GM10248 (cell line): ENCODE results near the gene SLCO4C1.

Experiments
- CTCF ChIA-PET: fragments of 300-600 bp; sonication (Branson Sonifier 250); formaldehyde crosslinking; extraction: SDS; loops from one replicate; lab custom pipeline; 2021; ENCODE audit warnings: antibody characterized with exemption; lab: Yijun Ruan, JAX
- POLR2A ChIA-PET: fragments of 350-650 bp; sonication (Branson Sonifier 250); formaldehyde crosslinking; extraction: SDS; loops from one replicate; lab custom pipeline; 2020; ENCODE audit warnings: antibody characterized with exemption; lab: Yijun Ruan, JAX
- DNase-seq: peaks from one replicate; pipeline ENCODE4 v3.0.0; 2012; ENCODE audit errors: extremely low spot score
- CTCF ChIP-seq: IDR thresholded peaks from 2 replicates; pipeline ENCODE4 v1.5.1; 2012; ENCODE audit warnings: mild to moderate bottlenecking, low read depth; ENCODE audit errors: extremely low read depth, missing control alignments, control extremely low read depth

Gene SLCO4C1

DNA sequence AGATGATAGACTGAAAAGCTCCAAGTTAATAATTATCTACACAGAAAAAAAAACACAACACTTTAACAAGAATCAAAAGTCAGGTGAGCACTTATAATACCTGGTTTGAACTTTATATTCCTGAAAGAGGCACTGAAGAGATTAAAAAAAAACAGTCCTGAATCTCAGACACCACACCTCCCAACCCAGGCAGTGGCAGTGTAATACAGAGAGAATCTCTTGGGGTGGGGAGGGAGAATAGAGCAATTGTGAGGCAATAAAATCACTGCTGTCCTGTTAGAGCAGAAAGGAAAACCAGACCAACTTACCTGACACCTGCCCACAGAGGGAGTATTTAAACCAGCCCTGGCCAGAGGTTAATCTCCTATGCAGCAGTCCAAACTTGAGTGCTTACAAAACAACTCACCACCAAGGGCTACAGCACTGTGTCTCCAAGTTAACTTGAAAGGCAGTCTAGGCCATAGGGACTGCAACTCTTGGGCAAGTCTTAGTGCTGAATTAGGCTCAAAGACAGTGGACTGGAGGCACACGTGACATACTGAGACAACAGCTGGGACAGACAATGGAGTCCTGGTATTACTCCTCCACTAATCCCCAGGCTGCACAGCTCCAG lies 54.2 kb downstream of the SLCO4C1 start:
- ChIA-PET CTCF (interaction anchor here (1.5 to 2.8 kb wide), 2 partner anchors 10 to 35 kb away, joined by 3 to 8 read pairs; no protein-coding TSS in a partner anchor), POLR2A (no interaction called here)
- DNase-seq = no peak
- no peak for TF ChIP-seq CTCF

DNA sequence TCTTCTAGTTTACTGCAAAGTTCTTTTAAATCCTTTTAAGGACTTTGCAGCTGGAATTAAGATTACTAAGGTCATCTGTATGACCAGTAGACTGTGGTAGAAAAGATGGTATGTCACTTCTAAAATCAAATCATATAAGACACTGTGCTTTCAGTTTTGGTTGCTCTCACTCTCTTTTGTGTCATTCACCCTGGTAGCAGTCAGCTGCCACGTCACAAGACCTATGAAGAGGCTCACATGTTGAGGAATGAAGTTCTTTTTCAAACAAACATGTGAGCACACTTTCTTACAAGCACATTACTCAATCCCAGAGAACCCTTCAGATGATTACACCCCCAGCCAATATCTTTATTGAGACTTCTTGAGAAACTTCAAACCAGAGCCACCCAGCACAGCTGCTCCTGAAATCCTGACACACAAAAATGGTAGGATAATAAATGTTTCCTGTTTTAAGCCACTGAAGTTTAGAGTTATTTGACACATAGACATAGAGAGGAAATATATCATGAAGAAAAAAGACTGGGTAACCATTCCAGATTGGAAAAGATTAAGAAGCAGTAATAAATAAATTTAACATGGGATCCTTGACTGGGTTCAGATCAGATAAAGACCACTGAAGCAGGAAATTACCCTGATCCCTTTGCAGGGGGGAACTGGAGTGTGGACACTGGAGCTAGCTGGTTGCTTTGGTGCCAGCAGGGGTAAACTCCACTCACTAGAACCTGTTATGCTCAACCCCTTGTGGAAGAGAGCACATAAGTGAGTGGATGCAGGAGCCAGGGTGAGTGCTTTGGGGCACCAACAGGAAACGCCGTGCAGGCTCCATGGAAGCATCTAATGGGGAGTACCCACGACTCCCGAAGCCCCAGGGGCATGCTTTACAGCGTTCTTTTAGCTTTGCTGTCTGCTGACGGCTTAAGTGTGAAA lies 64.1 kb downstream of the SLCO4C1 start:
- DNase-seq = peak; percentile 20
- CTCF ChIA-PET = interaction anchor here (0.8 to 1.1 kb wide), 3 partner anchors 9 to 501 kb away, joined by 3 read pairs; no protein-coding TSS in a partner anchor

GRCh38 chr5:102229685-102230084 lies 66.4 kb downstream of the SLCO4C1 start:
- no peak for TF ChIP-seq CTCF
- no peak for DNase-seq
- POLR2A ChIA-PET = no interaction called here
- CTCF ChIA-PET = interaction anchor here (1.4 kb wide), 1 partner anchor 17 kb away, joined by 3 read pairs; no protein-coding TSS in a partner anchor

More for the DNA sequence above, 64.1 kb downstream of the SLCO4C1 start:
- POLR2A ChIA-PET = no interaction called here
- no peak for TF ChIP-seq CTCF

GRCh38 chr5:102226321-102226720 lies 69.8 kb downstream of the SLCO4C1 start:
- CTCF ChIA-PET = interaction anchor here (0.6 kb wide), 1 partner anchor 285 kb away, joined by 3 read pairs; no protein-coding TSS in a partner anchor
- no peak for TF ChIP-seq CTCF
- DNase-seq = no peak
- POLR2A ChIA-PET = no interaction called here

DNA sequence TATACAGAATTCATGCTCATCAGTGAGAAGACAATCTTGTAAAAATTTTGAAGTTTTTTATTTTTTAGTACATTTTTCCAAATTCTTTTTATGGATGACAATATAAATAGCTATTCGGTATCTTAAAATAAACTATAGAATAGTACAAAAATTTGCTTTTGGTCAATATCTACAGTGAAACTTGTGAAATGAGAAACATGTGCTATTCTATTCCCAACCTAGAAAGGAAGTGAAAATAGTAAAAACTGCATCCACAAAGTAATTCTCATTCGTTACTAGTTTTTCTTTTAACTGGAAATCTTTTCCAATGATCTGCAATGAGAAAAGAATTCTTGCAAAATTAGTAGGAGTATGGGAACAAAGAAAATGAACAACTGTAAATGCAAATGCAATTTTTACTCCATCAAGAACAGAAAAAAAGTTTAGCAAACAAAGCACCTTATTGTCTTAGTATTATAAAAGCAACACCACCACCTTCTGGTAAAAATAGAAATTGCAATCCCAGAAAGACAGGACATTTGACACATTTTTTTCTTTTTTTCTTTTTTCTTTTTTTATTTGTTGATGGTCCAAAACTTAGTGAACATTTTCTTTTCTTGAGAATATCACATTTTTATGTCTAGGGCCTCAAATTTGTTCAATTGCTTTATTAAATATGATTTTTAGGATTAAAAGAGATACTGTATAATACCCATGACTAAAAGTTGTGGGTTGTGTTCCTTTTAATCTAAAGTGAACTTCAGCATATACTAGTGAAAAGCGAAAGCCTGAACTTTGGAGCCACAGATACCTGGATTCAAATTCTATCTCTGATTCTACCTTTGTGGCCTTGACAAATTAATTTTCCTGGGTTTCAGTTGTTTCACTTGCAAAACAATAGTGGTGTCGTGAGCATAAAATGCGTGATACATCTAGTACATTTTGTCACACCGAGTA lies 72.3 kb downstream of the SLCO4C1 start:
- CTCF ChIA-PET = interaction anchor here (0.7 to 1.1 kb wide), 3 partner anchors 9 to 281 kb away, joined by 3 to 4 read pairs (median 4); no protein-coding TSS in a partner anchor
- peak; percentile 67 for TF ChIP-seq CTCF
- POLR2A ChIA-PET = no interaction called here
- DNase-seq = peak; percentile 18

DNA sequence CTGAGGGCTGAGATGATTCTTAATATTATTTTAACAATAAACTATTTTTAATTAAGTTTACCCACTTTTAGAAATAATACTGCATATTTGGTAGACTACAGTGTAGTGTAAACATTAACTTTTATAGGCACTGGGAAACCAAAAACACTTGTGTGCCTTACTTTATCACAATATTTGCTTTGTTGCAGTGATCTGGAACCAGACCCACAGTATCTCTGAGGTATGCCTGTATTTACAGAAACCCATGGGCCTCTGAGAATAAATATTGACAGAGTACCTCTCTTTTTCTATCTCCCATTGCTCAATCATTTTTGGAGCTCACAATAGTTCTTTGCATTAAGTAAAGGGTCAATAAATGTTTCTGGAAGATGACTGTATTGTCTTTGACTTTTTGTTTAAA lies 73.3 kb downstream of the SLCO4C1 start:
- CTCF ChIA-PET = interaction anchor here (0.7 to 1.5 kb wide), 4 partner anchors 10 to 280 kb away, joined by 3 to 4 read pairs (median 4); no protein-coding TSS in a partner anchor
- TF ChIP-seq CTCF = no peak
- DNase-seq = no peak
- POLR2A ChIA-PET = no interaction called here
